HG02642 (cell line): ENCODE data around the gene RGS6.

Experiments
- ATAC-seq: cut with Tn5 transposase; IDR thresholded peaks from one replicate; pipeline ENCODE4 v1.9.1; 2021; ENCODE audit warnings: mild to moderate bottlenecking; ENCODE audit not compliant: unreplicated experiment, poor library complexity

The RGS6 gene

DNA sequence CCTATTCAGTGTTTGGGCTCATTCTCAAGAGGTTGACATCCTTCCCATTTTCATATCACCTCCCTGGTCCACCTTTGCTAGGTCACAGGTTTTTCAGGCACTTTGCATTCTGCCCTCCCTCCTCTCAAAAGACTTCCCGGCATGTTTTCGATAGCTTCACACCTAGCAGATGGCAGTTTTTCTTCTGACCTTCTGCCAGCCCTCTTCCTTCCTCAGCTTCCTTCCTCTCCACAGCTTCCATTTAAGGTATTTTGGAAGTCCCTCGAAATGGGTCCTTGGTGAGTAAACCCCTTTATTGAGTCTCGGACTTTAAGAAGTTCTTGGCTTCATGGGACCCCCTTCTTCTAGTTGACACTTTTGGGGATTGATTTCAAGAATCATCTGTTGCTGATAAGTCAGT is 358.0 kb downstream of the RGS6 start:
- ATAC-seq: no peak

DNA sequence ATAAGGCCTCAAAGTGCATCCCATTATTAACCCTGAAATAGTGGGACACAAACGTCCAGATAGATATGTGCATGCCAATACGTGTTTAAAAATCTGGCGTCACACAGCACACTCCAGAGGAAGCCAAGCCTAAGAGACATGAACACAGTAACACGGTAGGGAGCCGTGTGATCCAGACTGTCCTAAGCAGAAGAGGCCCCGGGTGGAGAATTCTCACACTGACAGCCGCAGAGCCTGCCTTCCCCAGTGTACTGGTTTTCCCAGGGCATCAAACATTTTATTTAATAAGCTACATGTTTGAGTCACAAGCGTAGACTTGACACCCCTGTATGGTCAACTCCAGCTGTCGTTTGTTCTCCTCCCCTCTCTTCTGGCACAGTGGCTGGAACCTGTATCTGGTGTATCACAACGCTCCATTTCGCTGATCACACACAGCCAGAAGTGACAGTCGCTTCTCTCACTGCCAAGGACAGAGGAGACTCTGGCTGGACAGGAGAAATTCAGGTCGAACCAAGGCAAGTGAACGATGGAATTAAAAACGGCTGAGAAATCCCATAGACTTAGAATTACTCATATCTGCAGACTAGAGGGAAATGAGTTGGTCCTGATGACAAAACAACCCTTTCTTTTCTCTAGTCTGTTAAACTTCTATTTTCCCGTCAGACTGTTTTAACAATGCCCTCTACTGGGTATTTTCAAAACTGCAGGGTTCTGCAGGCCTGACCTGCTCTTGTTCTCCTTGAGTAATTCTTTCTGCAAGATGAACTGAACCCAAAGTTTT is 359.9 kb downstream of the RGS6 start:
- no peak for ATAC-seq

DNA sequence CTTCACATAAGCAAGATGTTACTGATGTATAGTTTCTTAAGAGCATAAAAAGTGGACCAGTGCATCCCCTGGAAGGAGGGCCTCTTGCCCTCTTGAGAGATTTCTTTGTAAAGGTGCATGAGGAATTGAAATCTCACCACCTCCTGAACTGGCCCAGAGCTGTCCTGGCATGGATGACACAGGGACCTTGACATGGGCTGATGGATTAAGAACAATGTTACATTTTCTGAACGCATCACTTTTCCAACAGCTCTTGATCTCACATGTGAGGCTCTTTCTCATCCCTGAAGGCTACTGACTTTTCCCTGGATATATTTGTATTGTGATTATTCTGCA is 360.4 kb downstream of the RGS6 start:
- no peak for ATAC-seq

DNA sequence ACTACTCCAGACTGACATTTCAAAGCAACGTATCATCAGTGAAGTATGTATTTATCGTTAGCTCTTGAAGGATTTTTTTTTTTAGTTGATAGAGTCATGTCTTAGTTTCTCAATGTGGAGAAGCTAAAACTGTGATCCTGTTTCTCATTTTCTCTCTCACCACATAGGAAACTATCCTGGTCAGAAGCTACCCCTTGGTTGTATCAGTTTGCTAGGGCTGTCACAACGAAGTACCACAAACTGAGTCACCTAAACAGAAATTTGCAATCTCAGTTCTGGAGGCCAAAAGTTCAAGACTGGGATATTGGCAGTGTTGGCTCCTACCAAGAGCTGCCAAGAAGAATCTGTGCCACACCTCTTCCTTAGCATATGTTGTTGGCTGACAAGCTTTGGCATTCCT is 369.1 kb downstream of the RGS6 start:
- no peak for ATAC-seq

DNA sequence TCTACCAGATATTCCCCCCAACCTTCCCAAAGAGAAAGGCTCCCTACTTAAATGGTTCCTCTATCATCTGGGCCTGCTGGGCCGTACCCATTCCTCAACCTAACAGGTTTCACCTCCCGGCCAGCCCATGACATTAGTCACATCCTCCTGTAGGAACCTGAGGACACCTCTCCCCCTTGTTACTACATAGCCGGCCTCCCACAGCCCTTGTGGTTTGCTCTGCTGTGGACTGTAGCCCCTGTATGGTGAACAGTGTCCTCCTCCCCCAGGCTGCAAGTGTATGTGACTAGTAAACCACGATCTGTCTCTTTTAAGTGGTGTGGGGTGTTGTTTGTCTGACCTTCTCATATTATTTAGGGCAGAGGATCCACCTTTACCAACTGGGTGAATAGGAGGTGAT is 371.7 kb downstream of the RGS6 start:
- ATAC-seq: no peak

DNA sequence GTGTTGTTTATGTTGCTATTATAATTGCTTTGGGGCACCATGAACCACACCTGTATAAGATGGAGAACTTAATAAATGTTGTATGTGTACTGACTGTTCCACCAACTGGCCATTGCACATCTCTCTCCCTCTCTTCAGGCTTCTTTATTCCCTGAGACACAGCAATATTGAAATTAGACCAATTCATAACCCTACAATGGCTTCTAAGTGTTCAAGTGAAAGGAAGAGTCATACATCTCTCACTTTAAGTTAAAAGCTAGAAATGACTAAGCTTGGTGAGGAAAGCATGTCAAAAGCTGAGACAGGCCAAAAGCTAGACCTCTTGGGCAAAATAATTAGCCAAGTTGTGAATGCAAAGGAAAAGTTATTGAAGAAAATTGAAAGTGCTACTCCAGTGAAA is 373.3 kb downstream of the RGS6 start:
- ATAC-seq: no peak

DNA sequence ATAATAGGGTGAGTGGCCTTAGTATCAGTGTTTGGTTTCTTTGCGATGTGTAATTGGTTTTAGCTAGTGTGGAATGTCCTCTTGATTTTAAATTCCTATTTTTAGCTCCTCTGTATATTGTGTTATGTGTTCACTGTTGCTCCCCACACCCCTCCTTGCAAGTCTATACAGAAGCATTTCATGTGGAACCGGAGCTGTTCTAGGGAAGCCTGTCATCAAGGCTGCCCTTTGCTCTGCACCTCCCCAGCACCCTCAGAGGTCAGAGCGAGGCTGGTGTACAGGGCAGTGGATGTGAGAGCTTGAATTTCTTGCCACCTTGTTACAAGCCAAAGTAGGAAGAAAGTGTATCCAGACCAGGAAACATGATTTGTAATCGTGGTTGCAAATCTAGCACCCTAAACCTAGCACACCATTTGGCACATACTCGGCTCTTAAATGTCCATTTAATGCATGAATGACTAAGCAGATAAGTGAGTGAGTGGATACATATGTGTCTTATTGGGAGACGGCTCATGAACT is 376.8 kb downstream of the RGS6 start:
- no peak for ATAC-seq

DNA sequence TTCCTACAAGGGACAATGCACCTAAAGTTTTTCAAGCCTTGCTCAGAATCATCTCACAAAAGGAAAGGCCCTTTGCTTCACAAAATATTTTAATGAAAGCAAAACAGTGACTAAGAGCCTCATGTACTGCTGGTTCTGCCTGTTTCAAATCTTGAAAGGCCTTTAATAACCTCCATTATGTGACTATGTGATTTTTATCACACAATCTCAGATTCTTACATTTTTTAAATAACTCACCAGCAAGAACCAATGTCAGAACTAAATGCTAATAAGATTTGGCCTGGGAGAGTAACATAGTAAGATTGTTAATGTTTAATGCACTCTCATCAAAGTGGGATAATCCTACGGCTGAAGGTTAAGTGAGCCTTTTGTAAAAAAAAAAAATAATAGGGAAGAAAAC is 378.9 kb downstream of the RGS6 start:
- no peak for ATAC-seq

DNA sequence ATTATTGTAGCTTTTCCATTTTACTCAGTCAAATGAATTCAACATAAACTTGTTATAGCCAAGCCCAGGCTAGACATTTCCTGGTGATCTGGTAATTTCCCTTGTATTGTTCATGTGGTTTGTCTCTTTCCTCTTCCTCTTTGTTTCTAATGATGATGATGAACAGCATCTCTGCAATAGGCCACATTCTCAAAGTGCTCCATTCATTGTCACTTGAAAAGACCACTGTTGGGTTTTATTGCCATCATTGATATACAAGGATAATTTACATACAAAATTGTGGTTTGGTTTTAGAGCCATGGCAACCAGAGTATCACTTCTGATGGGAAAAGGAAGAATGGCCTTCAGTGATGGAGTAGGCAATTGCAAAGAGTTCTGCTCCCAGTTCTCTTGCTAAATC is 379.3 kb downstream of the RGS6 start:
- no peak for ATAC-seq

DNA sequence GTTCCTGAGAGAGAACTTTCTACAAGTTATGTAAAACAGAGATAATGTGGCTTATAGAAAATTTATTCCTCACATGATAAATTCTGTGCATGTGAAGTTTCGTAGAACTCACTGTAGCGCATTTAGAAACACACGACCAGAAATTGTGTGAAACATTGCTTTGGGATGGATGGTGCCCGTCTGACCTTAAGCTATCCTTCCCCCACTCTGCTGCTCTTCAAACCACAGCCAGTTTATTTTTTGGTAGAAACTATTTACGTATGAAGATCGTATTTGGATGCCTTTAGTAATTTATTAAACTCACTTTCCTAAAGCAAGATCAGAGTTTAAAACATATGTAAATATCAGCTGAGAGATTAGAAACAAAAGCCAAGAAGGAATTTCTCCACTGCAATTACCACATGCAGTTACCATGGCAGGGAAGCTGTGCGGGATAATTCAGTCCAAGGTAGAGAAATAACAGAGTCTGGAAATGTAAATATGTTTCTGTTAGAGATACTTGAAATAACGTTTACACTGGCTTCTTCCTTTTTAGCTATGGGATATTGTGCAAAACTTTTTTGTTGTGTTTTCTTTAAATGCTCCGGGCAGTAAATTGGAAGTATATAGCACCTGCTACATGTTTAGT is 382.7 kb downstream of the RGS6 start:
- no peak for ATAC-seq

DNA sequence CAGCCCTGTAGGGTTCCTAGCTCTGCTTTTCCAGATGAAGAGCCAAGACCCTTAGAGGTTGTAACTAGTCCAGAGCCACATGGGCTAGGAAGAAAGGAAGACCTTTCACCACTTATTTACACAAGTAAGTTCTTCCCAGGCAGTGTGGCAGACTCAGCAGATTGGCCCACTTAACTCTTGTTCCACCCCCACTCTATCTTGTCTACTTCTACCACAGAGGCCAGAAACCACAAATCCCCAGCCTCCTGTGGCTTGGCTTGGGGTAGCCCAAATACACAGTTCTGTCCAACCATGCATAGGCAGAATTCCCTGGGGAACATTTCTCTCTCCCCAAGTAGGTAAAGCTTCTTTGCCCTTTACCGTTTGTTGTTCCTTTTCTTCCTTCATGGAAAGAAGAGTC is 383.5 kb downstream of the RGS6 start:
- ATAC-seq: no peak

DNA sequence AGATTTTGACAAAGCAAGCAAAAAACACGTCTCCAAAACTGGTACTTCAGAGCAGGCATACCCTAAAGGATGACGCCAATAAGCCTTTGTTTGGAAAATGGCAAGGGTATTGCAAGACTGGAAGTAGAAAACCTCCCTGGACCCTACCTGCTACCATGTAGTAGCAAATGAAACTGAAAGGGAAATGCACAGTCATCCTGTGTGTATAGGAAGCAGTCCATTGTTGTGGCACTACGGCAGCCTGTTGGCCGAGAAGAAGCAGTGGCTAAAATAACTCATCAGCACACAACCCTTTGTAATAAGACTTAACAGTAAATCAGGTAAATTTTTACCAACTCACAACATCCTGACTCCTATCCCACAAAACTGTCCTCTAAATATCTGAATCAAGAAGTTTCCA is 386.4 kb downstream of the RGS6 start:
- ATAC-seq: no peak

DNA sequence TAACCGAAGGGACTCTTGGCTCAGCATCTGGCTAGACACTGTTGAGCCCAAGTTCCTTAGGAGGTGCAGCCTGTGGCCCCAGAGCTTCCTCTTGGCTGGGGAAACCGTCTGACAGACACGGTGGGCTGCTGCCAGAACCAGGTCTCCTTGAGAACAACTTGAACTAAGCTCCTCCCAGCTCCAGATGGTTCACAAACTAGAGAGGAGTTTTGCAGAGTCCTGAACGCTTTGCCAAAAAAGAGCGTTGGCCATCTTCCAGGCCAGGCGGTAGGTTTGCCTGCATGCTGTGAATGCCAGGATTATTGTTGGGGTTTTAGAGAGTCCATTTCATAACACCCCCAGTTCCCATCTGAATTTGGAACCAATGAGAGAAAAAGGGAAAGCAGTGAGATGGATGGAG is 399.8 kb downstream of the RGS6 start:
- ATAC-seq: no peak

DNA sequence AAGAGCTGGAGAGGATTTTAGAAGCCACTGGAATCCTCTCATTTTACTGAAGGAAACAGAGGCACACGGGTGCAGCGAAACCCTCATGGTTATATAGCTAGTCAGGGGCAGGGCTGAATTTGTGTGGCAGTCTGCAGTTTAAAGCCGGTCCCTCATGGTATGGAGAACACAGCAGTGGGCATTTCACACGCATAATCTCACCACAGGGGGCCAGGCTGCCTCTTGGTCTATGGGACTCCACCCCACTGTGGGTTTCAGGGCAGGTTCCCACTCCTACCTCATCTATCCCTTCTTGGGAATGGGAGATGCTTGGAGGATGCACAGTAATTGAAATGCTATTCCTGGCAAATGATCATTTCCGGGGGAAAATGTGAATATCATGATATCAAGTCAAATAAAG is 400.6 kb downstream of the RGS6 start:
- ATAC-seq: no peak

DNA sequence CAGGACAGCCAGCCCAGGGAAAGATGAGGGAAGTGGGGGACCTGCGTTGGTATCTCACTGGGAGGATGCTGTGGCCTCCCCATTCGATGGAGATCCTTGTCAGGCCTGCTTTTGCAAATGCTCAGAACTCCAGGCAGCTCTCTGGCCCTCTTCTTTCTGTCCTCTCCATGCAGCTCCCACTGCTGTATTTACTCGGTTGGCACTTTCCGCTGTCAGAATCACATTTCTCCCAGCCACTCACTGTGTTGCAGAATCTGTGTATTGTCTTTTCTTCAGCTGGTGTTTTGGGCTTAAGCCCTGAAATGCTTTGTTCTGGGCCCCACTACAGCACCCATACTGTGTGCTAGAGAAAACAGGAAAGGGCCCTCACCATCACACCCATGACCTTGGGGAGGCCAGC is 401.1 kb downstream of the RGS6 start:
- no peak for ATAC-seq

DNA sequence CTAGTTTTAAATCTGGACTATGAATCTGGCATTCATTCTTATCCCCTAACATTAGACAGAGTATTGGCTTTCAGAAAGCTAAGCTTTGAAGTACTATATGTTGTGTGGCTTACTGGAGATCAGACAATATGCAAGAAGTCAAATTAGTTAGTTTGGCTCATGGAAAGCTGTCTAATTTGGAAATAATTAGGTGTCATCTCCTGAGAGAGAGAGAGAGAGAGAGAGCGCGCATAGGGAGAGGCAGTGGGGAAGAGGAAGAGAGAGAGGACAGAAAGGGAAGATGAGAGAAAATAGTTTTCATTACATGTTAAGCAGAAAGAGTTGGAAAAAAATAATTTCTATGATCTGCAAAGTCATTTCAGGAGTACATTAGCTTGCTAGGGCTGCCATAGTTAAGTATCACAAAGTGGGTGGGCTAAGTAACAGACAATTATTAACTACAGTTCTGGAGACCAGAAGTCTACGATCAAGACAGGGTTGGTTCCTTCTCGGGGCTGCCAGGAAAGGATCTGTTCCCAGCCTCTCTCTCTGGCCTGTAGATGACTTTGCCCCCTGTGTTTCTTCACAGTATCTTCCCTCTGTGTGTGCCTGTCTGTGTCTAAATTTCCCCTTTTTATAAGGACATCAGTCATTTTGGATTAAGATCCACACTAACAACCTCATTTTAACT is 404.2 kb downstream of the RGS6 start:
- no peak for ATAC-seq

DNA sequence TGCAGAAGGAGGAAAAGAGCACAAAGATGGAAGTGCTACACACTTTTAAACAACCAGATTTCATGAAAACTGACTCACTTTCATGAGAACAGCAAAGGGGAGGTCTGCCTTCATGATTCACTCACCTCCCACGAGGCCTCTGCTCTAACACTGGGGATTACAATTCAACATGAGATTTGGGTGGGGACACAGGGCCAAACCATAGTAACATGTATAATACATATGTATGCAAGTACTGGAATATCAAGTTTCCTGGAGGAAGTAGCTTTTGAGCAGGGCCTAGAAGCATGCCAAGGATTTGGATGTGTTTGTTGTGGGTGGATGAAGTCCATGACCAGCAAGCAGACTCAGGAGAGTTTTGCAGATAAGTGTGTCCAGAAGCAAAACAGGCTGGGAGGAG is 409.0 kb downstream of the RGS6 start:
- ATAC-seq: no peak

DNA sequence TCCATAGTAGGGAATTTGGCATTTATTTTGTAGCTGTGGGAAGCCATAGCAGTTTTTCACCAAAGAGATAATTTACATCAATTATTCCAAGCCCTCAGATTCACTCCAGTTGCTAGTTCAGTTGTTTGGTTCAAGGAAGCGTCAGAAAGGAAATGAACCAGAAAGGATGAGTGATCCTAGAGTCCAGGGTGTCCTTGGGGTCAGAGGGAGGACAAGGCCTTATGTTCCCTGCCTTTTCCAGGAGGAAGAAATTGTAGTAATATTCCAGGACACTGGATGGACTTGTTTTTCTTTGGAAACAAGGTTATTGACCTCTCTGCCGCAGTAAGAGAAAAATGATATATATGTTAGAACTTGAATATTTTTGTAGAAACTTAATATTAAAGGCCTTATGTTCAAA is 409.5 kb downstream of the RGS6 start:
- ATAC-seq: no peak

DNA sequence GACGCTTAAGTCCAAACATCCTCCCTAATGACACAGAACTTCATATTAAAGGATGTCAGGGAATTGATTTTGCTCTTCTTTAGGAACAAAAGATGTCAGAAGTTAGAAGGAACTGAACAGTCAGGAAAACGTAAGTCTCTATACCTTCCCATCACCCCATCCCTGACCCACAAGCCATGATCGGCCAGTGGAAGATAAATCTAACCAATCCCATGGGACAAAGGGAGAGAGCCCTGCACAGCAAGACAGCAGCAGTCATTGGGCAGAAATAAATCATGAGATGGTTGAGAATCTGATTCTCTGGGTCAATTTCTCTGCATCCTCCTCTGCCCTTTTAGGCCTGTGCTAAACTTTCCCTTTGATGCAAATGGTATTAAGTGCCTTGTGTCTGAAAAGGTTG is 414.9 kb downstream of the RGS6 start:
- ATAC-seq: no peak

DNA sequence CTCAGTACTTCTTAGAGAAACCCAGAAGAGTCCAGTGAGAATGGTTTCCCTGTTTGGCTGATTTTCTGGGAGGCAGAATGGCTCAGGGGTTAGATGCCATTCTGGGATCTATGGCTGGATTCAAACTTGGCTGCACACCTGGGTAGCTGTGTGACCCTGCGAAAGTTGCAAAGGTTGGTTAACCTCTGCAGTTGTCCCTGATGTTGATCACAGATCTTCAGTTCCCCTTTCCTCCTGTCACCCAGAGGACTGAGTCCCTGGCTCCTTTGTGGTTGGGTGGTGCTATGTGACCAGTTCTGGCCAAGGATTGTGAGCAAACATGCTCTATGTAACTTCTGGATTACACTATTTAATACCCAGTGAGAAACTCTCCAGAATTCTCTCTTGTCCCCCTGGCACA is 418.0 kb downstream of the RGS6 start:
- no peak for ATAC-seq

DNA sequence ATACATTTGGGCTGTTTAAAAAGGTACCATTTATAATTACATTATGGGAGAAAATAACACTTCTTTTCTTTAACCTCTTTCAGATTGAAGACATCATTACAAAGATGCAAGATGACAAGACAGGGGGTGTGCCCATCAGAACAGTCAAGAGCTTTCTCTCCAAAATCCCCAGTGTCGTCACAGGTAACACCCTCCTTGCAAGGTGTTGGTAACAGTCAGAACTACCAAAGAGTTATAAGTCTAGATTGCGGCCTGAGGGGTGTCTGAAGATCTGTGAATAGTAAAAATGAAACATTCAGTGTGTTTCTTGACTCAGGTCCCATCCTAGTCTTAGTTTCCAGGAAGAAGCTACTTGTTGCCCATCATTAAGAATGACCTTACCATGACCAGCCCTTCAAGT is 419.8 kb downstream of the RGS6 start:
- ATAC-seq: no peak

DNA sequence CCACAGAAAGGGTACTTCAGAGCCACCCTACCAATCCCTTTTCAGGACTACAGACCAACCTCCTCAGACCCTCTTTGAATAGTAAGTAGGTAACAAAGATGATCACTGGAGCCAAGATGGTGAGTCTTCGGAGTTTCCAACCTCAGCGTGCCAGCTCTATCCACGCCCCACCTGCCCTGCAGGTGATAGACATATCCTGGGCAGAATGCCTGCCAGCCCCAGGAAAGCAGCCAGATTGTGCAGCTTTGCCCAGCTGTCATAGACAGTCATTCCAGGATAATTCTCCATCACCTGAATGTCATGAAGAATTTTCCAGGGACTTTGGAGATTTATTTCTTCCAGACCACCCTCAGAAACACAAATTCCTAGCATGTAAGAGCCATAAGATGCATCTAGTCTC is 434.4 kb downstream of the RGS6 start:
- no peak for ATAC-seq
